Measurements from ENCODE around the gene SMIM11.
A peak's percentile ranks its signal among the peaks of the same experiment; 100 is the strongest.
"Not testable (repeated sequence)": the region's sequence is repeated elsewhere in the genome, so short reads cannot be mapped to it uniquely, and the experiment has no call there.

SMIM11 gene

GRCh38 chr21:34364921-34365320 is 10.4 kb upstream of the SMIM11 start:
- no peak for FAIRE-seq
- no peak for DNase-seq (ENCODE audit: insufficient read length, low spot score)
- TF ChIP-seq TAF1 (IDR thresholded peaks at IDR 0.05; ENCODE audit: low read depth, low read length) (no peak), POLR2AphosphoS5 (IDR thresholded peaks at IDR 0.05; ENCODE audit: low read depth, low read length) (no peak), PAX5 (IDR thresholded peaks at IDR 0.05; ENCODE audit: insufficient read depth, low read length, severe bottlenecking) (no peak), SPI1 (IDR thresholded peaks at IDR 0.05; ENCODE audit: low read depth, low read length) (no peak), POU2F2 (IDR thresholded peaks at IDR 0.05; ENCODE audit: low read depth, low read length) (no peak), POLR2A (IDR thresholded peaks at IDR 0.05; ENCODE audit: low read depth, low read length) (no peak)

DNA sequence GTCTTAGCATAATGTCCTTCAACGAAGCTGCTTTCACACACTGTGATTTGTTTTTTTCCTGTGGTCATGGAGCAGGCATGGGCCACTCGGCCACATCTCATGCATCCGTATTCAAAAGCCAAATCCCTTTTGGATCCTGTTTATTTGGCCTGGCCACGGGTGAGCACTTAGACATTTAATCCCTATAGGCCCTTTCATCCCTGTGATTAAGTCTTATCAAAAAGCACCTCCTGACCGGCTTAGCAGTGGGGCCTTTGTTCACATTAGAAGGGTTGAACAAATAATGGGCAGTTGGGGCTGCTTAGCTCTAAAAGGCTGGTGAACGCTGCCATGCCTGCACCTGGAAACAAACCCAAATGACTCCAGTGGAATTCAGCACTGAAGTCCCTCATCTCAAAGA is 9.5 kb upstream of the SMIM11 start:
- no peak for DNase-seq (ENCODE audit: insufficient read length, low spot score)
- TF ChIP-seq SPI1 (IDR thresholded peaks at IDR 0.05; ENCODE audit: low read depth, low read length) = no peak
- no peak for TF ChIP-seq POU2F2 (IDR thresholded peaks at IDR 0.05; ENCODE audit: low read depth, low read length)
- no peak for TF ChIP-seq POLR2A (IDR thresholded peaks at IDR 0.05; ENCODE audit: low read depth, low read length)
- no peak for TF ChIP-seq PAX5 (IDR thresholded peaks at IDR 0.05; ENCODE audit: insufficient read depth, low read length, severe bottlenecking)
- TF ChIP-seq POLR2AphosphoS5 (IDR thresholded peaks at IDR 0.05; ENCODE audit: low read depth, low read length) = no peak
- TF ChIP-seq TAF1 (IDR thresholded peaks at IDR 0.05; ENCODE audit: low read depth, low read length) = no peak
- FAIRE-seq = no peak

DNA sequence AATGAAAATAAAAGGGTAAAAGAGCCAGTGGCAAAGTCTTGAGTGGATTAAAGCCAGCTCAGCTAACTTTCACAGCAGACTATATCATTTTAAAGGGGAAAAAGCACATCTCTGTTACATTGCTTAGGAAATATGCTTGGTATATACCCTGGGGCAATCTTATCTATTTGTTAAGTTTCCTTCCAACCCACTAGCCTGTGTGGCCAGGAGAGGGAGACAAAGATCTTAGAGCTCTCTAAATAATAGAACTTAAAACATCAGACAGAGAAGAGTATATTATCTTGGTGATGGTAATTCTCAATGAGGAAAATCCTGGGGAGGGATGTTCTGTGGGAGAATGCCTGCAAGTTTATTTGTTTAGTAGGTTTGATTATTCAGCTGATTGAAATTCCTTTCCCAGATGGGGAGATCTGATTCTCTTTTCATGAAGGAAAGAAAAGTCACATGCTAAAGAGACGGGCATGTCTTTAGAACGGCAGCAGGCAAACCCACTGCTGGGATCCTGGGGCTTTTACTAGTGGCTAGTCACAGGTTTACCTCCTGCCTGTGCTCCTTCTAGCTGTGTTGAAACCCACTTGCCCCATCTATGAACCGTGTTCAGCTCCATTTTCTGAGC is 7.9 kb upstream of the SMIM11 start:
- FAIRE-seq = peak; percentile 74
- no peak for DNase-seq (ENCODE audit: insufficient read length, low spot score)
- TF ChIP-seq POLR2A (IDR thresholded peaks at IDR 0.05; ENCODE audit: low read depth, low read length) = no peak
- no peak for TF ChIP-seq SPI1 (IDR thresholded peaks at IDR 0.05; ENCODE audit: low read depth, low read length)
- TF ChIP-seq POLR2AphosphoS5 (IDR thresholded peaks at IDR 0.05; ENCODE audit: low read depth, low read length) = no peak
- TF ChIP-seq POU2F2 (IDR thresholded peaks at IDR 0.05; ENCODE audit: low read depth, low read length) = no peak
- no peak for TF ChIP-seq TAF1 (IDR thresholded peaks at IDR 0.05; ENCODE audit: low read depth, low read length)
- TF ChIP-seq PAX5 (IDR thresholded peaks at IDR 0.05; ENCODE audit: insufficient read depth, low read length, severe bottlenecking) = no peak

DNA sequence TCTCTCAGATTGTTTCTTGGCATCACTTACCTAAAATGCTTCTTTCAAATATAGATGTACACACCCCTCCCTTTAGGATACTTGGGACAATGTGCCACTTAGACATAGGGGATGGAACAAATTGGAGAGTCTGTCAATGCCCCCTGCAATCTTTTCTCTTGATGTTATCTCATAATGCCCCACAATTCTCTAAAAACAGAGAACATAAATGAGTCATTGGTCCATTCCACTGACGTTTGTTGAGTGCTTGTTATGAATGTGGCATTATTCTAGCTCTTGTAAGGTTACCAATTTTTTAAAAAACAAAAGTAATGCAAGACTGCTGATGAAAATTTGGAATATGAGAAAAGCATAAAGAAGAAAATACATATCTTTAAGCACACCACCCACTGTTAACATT is 5.6 kb upstream of the SMIM11 start:
- no peak for TF ChIP-seq TAF1 (IDR thresholded peaks at IDR 0.05; ENCODE audit: low read depth, low read length)
- no peak for TF ChIP-seq PAX5 (IDR thresholded peaks at IDR 0.05; ENCODE audit: insufficient read depth, low read length, severe bottlenecking)
- DNase-seq (ENCODE audit: insufficient read length, low spot score) (no peak), FAIRE-seq (no peak)

- no peak for TF ChIP-seq POU2F2 (IDR thresholded peaks at IDR 0.05; ENCODE audit: low read depth, low read length)
- TF ChIP-seq POLR2AphosphoS5 (IDR thresholded peaks at IDR 0.05; ENCODE audit: low read depth, low read length) = no peak
- DNase-seq (ENCODE audit: insufficient read length, low spot score) = no peak
- no peak for FAIRE-seq
Measured at GRCh38 chr21:34372321-34372720, 3.0 kb upstream of the SMIM11 start.

GRCh38 chr21:34374462-34374861 is 845 bp upstream of the SMIM11 start:
- not testable (repeated sequence) for DNase-seq (ENCODE audit: insufficient read length, low spot score); FAIRE-seq

- DNase-seq (ENCODE audit: insufficient read length, low spot score); FAIRE-seq: not testable (repeated sequence)
Measured at GRCh38 chr21:34375619-34375972, 289 bp downstream of the SMIM11 start.

DNA sequence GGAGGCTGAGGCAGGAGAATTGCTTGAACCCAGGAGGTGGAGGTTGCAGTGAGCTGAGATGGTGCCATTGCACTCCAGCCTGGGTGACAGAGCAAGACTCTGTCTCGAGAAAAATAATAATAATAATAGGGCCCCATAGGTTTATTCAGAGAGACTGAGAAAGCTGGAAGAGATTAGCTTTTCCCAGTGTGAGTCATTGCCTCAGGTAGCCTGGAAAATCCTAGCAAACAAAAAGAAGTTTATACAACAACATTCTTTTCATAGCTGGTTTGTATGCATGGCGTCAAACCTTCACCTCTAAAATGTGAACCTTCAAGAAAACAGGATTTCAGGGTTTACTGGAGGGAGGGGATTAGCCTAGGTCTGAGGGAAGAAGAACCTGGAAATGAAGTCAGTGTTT is 7.8 kb downstream of the SMIM11 start:
- FAIRE-seq; DNase-seq (ENCODE audit: insufficient read length, low spot score): not testable (repeated sequence)

DNA sequence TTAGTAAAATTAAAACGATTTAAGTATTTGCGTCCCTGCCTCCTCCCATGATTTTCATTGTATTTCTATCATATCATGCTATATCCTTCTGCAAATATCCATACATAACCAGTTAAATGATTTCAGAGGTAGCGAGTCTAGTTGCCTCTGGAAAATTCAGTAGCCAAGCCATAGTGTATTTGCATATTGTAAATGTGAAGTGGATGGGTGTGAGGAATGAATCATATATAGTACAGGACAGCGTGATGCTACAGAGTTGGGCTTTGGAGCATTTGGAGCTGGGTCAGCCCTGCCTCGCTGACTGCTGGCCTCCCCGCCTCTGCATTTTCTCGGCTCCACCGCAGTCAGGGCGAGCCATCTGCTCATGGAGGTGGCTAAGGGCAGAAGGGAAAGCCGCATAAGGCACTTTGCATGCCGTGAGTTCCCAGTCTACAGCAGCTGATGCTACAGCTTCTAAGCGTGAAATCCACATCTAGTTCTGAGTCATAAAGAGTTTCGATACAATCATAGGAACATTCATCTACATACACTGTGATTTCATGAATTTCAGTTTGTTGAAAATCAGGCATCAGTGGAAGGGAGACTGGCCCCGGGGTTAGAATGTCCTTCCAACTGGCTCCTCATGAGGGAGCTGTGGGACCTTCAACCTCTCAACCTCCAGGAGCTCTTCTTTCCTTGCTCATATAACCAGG is 8.6 kb downstream of the SMIM11 start:
- FAIRE-seq = peak; percentile 95

GRCh38 chr21:34400522-34400921 is 25.2 kb downstream of the SMIM11 start:
- not testable (repeated sequence) for FAIRE-seq

More for the DNA sequence above, 8.6 kb downstream of the SMIM11 start:
- not testable (repeated sequence) for DNase-seq (ENCODE audit: insufficient read length, low spot score)

DNA sequence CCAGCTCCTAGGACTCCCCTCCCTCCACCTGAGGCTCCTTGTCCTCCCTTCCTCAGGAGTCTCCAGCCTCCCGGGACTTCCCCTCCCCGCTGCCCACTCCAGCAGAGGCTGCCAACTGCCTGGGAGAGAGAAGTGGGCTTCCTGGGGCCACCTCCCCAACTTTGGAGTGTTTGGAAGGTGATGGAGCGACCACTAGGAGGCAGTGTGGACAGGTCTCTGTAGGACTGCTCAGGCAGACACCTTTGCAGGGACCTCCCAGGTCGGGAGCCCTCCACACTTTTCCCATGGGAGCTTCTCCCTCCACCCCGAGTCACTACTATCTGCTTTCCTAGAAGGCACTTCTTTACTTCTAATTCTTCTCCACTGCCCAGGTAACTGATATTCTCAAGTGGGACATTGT is 29.4 kb downstream of the SMIM11 start:
- not testable (repeated sequence) for DNase-seq (ENCODE audit: insufficient read length, low spot score); FAIRE-seq

More at GRCh38 chr21:34400522-34400921, 25.2 kb downstream of the SMIM11 start:
- DNase-seq (ENCODE audit: insufficient read length, low spot score) = not testable (repeated sequence)

DNA sequence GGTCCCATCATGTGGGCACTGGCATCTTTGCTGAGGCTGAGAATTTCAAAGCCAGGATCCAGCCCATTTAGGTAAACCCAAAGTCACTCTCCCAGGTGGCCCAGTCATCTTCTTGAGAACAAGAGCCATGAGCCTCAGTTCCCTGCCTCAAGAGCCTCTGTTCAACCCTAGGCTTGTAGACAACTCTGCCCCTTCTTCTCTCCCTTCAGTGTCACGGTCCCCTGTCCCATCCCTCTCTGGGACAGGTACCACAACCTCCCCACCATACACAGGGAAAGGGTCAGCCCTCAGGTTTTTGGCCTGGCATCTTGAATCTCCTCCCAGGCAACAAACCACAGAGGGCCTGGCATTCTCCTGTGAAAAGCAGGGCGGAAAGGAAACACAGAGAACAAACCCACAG is 30.4 kb downstream of the SMIM11 start:
- not testable (repeated sequence) for DNase-seq (ENCODE audit: insufficient read length, low spot score); FAIRE-seq

DNA sequence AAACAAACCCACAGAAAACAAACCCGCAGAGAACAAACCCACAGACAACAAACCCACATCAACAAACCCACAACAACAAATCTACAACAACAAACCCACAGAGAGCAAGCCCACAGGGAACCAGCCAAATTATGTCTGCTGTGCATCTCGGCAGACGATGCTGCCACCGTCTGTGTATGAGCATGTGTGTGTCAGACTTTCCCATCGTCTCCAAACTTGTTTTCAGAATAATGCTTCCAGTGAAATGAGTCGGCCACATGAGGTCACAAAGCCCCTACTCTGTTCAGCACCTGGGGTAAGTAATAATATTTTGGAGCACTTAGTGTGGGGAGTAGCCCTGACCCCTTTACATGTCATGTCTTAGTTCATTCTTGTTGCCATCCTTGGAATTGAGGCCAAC is 30.8 kb downstream of the SMIM11 start:
- FAIRE-seq = not testable (repeated sequence)

DNA sequence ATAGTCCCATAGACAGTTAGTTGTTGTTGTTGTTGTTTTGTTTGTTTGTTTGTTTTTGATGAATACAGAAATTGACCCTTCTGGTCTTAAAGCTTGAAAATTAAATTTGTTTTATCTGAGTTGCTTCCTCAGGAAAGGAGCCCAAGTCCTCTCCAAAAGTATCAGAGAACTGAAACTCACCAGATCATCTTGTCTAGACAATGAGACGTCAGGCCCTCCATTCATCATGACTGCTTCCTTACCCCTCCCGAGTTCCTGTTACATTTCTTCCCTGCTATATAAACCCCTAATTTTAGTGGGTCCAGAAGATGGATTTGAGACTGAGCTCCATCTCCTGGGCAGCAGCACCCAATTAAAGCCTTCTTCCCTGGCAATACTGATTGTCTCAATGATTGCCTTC is 31.4 kb downstream of the SMIM11 start:
- not testable (repeated sequence) for FAIRE-seq; DNase-seq (ENCODE audit: insufficient read length, low spot score)

More for the DNA sequence above, 30.8 kb downstream of the SMIM11 start:
- DNase-seq (ENCODE audit: insufficient read length, low spot score) = not testable (repeated sequence)

DNA sequence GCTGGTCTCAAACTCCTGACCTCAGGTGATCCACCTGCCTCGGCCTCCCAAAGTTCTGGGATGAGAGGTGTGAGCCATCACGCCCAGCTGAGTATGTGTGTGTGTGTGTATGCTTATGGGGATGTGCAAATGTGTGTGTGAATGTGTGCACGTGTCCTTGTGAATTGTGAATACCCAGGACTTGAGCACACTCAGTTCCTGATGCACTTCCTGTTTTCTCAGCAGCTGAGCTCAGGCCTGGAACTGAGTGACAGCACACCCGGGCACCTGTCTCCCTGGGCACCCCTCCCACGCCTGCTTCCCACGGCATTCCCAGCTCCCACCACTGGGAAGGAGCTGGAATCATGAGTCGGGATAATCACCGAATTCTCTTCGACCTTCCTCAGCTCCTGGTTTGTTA is 32.0 kb downstream of the SMIM11 start:
- not testable (repeated sequence) for DNase-seq (ENCODE audit: insufficient read length, low spot score)
- FAIRE-seq = peak; percentile 63

DNA sequence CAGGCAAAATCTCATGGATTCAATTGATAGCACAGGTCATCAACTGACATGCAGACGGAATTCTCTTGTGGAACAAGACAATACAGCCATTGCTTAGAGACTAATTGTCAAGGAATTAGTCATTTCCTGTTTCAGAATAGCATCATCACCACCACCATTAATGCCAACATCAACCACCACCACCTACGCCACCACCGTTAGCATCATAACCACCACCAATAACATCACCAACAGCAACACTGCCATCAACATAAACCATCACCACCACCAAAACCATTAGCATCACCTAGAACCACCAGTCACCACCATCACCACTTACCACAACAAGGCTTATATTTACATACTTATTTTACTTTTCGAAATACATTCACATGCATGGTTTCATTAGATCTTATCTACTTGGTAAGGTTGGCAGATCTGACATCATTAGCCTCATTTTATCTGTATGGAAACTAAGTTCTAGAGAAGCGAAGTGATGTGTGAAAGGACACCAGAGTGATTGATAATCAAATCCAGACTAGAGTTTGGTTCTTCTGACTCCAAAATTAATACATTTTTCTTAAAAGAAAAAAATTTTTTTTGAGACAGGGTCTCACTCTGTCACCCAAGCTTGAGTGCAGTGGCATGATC is 42.3 kb downstream of the SMIM11 start:
- DNase-seq (ENCODE audit: insufficient read length, low spot score) = not testable (repeated sequence)
- peak; percentile 16 for FAIRE-seq

GRCh38 chr21:34423805-34424204 is 48.5 kb downstream of the SMIM11 start, which contains the start of gene SMIM34:
TSS of gene SMIM34 (minus strand) at chr21:34423951. CDS start at chr21:34423839, 112 bp downstream.
- FAIRE-seq = not testable (repeated sequence)

More at GRCh38 chr21:34423805-34424204, 48.5 kb downstream of the SMIM11 start, which contains the start of gene SMIM34:
- DNase-seq (ENCODE audit: insufficient read length, low spot score) = not testable (repeated sequence)
